ENCODE measurements around the gene TOM1L2.

The TOM1L2 gene

DNA sequence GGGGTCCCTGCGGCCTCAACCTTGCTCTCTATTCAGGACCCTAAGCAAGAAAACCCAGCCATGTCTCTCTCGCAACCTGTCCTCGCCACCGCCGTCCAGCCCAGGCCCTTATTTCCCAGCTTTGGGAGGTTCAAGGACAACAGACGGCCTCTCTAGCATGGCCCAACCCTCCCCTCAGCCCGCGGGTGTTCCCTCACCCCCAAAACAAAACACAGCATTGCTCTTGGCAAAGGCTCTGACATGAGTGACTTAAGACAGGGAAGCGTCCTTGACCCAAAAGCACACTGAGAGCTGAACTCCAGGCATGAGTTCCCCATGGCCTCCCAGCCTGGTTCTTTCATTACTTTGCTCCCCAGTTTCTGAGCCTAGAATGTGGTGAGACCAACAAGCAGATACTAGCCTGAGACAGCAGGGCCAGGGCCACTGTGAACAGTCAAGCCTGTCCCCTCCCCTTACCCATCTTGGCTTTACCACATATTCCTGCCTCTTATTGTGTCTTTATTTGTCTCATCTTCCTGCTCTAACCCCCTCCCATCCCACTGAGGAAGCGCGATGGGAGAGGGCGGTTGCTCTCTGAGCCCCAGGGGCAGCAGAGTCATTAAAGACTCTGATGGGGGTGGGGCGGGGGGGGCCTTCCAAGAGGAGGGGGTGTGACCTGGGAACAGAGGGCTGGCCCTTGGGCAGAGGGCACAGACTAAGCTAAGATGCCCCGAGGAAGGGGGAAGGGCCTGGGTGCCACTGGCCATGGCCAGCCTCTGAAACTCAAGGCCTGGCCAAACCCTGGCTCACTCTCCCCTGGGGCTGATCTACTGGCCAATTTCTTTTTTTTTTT lies 147.2 kb downstream of the TOM1L2 start:
- H3K4me3 ChIP-seq (ENCODE audit: control insufficient read depth, low read depth, low read length) = no peak overlapping the region
- TF ChIP-seq, protein P1, sequence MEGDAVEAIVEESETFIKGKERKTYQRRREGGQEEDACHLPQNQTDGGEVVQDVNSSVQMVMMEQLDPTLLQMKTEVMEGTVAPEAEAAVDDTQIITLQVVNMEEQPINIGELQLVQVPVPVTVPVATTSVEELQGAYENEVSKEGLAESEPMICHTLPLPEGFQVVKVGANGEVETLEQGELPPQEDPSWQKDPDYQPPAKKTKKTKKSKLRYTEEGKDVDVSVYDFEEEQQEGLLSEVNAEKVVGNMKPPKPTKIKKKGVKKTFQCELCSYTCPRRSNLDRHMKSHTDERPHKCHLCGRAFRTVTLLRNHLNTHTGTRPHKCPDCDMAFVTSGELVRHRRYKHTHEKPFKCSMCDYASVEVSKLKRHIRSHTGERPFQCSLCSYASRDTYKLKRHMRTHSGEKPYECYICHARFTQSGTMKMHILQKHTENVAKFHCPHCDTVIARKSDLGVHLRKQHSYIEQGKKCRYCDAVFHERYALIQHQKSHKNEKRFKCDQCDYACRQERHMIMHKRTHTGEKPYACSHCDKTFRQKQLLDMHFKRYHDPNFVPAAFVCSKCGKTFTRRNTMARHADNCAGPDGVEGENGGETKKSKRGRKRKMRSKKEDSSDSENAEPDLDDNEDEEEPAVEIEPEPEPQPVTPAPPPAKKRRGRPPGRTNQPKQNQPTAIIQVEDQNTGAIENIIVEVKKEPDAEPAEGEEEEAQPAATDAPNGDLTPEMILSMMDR (IDR thresholded peaks at IDR 0.05; ENCODE audit: control insufficient read depth, insufficient read depth, low read depth, low read length, missing control alignments) = no peak
- no peak for DNase-seq (ENCODE audit: low read depth)

DNA sequence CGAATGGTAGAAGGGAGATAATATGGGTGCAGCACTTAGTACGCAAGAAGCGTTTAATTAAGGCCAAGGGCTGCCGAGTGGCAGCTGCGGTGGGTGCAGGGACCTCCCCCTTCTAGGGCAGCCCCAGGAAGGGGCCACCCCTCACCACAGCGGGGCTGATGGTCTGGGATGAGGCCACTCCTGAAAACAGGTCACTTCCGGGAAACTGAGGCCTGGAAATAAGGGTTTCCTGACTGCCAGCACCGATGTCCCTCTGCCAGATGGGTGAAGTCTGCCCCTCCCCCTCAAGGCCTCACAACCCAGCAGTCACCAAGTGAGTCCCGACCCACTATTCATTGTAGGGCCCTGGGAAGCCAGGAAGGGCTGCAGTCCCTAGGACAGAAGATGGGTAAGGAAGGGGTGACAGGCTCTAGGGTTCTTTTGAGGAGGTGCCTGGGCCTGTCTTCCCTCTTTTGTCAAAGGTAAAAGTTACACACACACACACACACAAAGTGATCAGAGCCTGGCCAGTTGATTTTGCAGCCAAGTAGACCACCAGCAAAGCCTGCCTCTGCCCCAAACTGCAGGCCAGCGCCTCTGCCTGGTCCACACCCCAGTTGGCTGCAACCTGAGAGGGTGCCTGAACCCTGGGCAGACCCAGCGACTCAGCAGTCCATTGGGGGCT lies 147.9 kb downstream of the TOM1L2 start:
- TF ChIP-seq, protein P1 (IDR thresholded peaks at IDR 0.05; ENCODE audit: control insufficient read depth, insufficient read depth, low read depth, low read length, missing control alignments) = no peak
- DNase-seq (ENCODE audit: low read depth) = no peak
- H3K4me3 ChIP-seq (ENCODE audit: control insufficient read depth, low read depth, low read length) = peak overlapping the region; percentile 32

DNA sequence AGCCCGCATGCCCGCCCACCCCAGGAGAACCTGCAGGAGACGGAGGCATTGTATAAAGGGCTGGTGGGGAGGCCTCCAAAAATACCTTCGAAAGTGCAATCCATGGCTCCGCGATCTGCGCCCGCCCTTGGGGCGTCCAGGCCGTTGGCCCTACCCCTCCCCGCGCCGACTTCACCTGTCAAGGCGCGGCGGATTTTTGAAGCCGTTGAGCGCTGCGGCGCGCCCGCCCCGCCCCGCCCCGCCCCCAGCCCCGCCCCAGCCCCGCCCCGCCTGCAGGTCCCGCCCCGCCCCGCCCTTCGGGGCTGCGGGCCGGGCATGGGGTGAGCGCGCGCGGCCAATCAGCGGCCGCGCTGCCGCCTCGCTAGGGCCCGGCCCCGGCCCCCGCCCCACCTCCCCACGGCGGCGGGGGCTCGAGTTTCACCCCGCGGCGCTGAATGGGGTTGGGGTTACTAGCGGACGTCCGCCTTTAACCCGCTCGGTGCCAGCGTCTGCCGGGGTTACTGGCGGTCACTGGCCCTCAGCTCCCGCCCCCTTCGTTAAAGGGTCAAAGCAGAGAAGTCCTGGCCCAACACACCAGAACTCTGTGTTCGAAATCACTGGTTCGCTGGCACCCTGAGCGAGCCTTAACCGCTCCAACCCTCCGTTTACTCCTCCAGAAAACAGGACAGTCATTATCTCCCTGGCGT lies 148.6 kb downstream of the TOM1L2 start:
- H3K4me3 ChIP-seq (ENCODE audit: control insufficient read depth, low read depth, low read length) = peak overlapping the region; percentile 44
- TF ChIP-seq, protein P1 (IDR thresholded peaks at IDR 0.05; ENCODE audit: control insufficient read depth, insufficient read depth, low read depth, low read length, missing control alignments) = no peak
- DNase-seq (ENCODE audit: low read depth) = no peak

DNA sequence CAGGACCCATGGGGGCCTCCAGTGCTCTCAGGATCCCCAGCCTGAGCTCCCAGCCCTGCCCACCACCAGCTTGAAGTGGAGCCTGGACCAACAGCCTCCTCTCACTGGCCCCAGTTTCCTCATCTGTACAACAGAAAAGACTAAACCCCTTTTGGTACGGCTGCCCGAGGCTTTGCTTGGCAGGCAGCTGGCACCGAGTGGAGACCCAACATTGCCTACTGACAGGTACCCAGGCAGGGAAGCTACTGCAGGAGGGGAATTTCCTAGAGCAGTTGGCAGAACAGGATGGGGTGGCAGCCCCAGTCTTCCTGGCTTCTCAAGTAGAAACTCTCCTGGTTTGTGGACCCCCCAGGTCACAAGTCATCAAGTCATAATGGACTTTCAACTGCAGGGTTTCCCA lies 149.6 kb downstream of the TOM1L2 start:
- TF ChIP-seq, protein P1 (IDR thresholded peaks at IDR 0.05; ENCODE audit: control insufficient read depth, insufficient read depth, low read depth, low read length, missing control alignments) = no peak
- DNase-seq (ENCODE audit: low read depth) = no peak
- no peak overlapping the region for H3K4me3 ChIP-seq (ENCODE audit: control insufficient read depth, low read depth, low read length)

DNA sequence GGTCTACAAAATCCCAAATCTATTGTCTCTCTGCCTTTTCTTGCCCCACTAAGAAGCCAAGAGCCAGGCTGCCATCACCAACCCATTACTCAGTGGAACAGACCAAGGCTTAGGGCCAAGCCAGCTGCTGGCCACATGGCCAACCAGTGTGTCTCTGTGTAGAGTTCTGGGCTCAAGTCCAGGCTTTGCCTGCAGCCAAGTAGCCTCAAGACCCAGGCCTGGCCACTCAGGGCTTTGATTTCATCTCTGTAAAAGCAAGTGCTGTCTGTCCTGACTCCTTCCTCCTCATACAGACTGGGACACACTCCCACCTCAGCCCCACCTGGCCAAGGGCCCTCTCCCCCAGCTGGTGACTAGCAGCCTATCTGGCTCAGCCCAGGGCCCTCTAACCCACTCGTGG lies 150.0 kb downstream of the TOM1L2 start:
- peak; percentile 58 for DNase-seq (ENCODE audit: low read depth)
- TF ChIP-seq, protein P1 (IDR thresholded peaks at IDR 0.05; ENCODE audit: control insufficient read depth, insufficient read depth, low read depth, low read length, missing control alignments) = no peak
- no peak overlapping the region for H3K4me3 ChIP-seq (ENCODE audit: control insufficient read depth, low read depth, low read length)

DNA sequence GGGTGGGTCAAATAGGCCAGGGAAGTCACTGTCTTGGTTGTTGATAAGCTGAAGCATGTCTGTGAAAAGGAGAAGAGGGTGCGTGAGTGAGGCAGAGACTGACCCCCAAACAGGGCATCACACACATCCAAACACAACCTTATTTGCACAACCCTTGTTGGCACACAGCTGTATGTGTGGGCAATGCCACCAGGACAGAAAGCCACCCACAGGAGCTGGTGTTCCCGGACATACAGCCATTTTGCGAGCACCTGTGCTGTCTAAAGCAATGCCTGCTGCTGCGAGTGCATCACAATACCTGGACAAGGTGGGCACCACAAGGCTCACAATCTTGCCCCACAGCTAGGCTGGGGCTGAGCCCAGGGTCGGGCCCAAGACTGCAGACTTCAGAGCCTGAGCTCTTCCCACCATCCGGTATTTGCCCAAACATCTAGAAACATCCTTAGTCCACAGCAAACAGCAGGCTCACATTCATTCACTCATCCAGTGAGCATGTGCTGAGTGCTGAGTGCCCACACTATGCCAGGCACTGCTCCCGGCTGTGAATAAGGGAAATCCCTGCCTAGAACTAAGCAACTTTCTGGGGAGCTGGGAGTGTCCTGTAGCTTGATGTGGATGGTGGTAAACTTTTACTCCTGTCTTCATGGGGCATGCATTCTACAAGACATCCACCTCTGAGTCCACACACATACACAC lies 151.6 kb downstream of the TOM1L2 start:
- TF ChIP-seq, protein P1 (IDR thresholded peaks at IDR 0.05; ENCODE audit: control insufficient read depth, insufficient read depth, low read depth, low read length, missing control alignments) = no peak
- DNase-seq (ENCODE audit: low read depth) = no peak
- no peak overlapping the region for H3K4me3 ChIP-seq (ENCODE audit: control insufficient read depth, low read depth, low read length)
